ENCODE results near the gene CXCL17.

CXCL17 gene

GRCh38 chr19:42445948-42446347 lies 3.2 kb upstream of the CXCL17 start:
- Histone ChIP-seq H3K79me2 (ENCODE audit: low read length) (no peaks in the 10 kb centered on the region), H3K36me3 (replicated peaks; ENCODE audit: low read depth, low read length) (no peaks in the 10 kb centered on the region), H3K4me3 (ENCODE audit: low read length) (no peak overlapping the region), H3K27ac (ENCODE audit: low read length) (no peak overlapping the region), H3K27me3 (ENCODE audit: low read depth, low read length) (peaks cover 59% of the 10 kb centered on the region), H2AFZ (ENCODE audit: low read depth, low read length) (no peak overlapping the region), H3K9ac (ENCODE audit: low read length) (no peak overlapping the region), H3K4me2 (ENCODE audit: low read length) (no peak overlapping the region), H3K9me3 (ENCODE audit: insufficient read depth, low read length) (no peaks in the 10 kb centered on the region), H3K4me1 (ENCODE audit: low read length) (no peaks in the 10 kb centered on the region), H4K20me1 (ENCODE audit: insufficient read depth, low read length) (no peaks in the 10 kb centered on the region)
- no peak for TF ChIP-seq EZH2phosphoT487 (IDR thresholded peaks at IDR 0.05; ENCODE audit: low read depth)
- TF ChIP-seq, protein P1, sequence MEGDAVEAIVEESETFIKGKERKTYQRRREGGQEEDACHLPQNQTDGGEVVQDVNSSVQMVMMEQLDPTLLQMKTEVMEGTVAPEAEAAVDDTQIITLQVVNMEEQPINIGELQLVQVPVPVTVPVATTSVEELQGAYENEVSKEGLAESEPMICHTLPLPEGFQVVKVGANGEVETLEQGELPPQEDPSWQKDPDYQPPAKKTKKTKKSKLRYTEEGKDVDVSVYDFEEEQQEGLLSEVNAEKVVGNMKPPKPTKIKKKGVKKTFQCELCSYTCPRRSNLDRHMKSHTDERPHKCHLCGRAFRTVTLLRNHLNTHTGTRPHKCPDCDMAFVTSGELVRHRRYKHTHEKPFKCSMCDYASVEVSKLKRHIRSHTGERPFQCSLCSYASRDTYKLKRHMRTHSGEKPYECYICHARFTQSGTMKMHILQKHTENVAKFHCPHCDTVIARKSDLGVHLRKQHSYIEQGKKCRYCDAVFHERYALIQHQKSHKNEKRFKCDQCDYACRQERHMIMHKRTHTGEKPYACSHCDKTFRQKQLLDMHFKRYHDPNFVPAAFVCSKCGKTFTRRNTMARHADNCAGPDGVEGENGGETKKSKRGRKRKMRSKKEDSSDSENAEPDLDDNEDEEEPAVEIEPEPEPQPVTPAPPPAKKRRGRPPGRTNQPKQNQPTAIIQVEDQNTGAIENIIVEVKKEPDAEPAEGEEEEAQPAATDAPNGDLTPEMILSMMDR (IDR thresholded peaks at IDR 0.05; ENCODE audit: low read depth, low read length): no peak

- Histone ChIP-seq H3K27me3 (ENCODE audit: low read depth, low read length) (peaks cover 52% of the 10 kb centered on the region), H3K79me2 (ENCODE audit: low read length) (no peaks in the 10 kb centered on the region), H3K36me3 (replicated peaks; ENCODE audit: low read depth, low read length) (no peaks in the 10 kb centered on the region), H3K9ac (ENCODE audit: low read length) (no peak overlapping the region), H4K20me1 (ENCODE audit: insufficient read depth, low read length) (no peaks in the 10 kb centered on the region), H2AFZ (ENCODE audit: low read depth, low read length) (no peak overlapping the region), H3K4me1 (ENCODE audit: low read length) (no peaks in the 10 kb centered on the region), H3K4me3 (ENCODE audit: low read length) (no peak overlapping the region), H3K4me2 (ENCODE audit: low read length) (no peak overlapping the region), H3K9me3 (ENCODE audit: insufficient read depth, low read length) (no peaks in the 10 kb centered on the region), H3K27ac (ENCODE audit: low read length) (no peak overlapping the region)
- TF ChIP-seq, protein P1 (IDR thresholded peaks at IDR 0.05; ENCODE audit: low read depth, low read length): no peak
- TF ChIP-seq EZH2phosphoT487 (IDR thresholded peaks at IDR 0.05; ENCODE audit: low read depth): no peak
Observed at GRCh38 chr19:42443944-42444398, 1.2 kb upstream of the CXCL17 start.

DNA sequence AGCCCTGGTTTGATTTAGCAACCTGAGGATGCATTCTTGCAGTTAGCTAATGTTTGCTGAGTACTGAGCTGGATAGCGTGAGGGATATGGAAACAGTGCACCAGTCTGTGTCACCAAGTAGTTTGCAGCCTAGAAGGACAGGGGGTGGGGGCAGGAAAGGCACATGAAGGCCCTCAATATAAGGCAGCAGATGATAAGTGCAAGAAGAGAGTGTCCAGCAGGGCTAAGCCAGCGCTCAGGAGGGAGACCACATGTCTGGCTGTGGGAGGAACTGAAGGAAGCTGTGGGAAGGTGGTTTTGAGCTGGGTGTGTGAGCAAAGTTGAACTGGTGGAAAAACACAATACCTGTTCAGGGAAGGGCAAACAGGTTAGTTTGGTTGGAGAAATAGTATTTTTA lies 1.7 kb downstream of the CXCL17 start:
- no peak overlapping the region for H3K9ac ChIP-seq (ENCODE audit: low read length)
- peak overlapping the region; percentile 58; the same call in 1 of the 2 replicates for H3K4me2 ChIP-seq (ENCODE audit: low read length)
- TF ChIP-seq EZH2phosphoT487 (IDR thresholded peaks at IDR 0.05; ENCODE audit: low read depth): no peak
- TF ChIP-seq, protein P1 (IDR thresholded peaks at IDR 0.05; ENCODE audit: low read depth, low read length): no peak

GRCh38 chr19:42440357-42441048 lies 2.2 kb downstream of the CXCL17 start:
- Histone ChIP-seq H3K9me3 (ENCODE audit: insufficient read depth, low read length) (no peaks in the 10 kb centered on the region), H3K4me3 (ENCODE audit: low read length) (peak overlapping the region; percentile 26), H2AFZ (ENCODE audit: low read depth, low read length) (peak overlapping the region; percentile 5; the same call in 1 of the 2 replicates), H4K20me1 (ENCODE audit: insufficient read depth, low read length) (no peaks in the 10 kb centered on the region), H3K79me2 (ENCODE audit: low read length) (no peaks in the 10 kb centered on the region), H3K4me2 (ENCODE audit: low read length) (peak overlapping the region; percentile 58), H3K27me3 (ENCODE audit: low read depth, low read length) (peaks cover 35% of the 10 kb centered on the region), H3K9ac (ENCODE audit: low read length) (0 out of 2 replicates have a peak overlapping the region, but pooled peaks have one; percentile 5), H3K36me3 (replicated peaks; ENCODE audit: low read depth, low read length) (no peaks in the 10 kb centered on the region), H3K27ac (ENCODE audit: low read length) (no peak overlapping the region), H3K4me1 (ENCODE audit: low read length) (no peaks in the 10 kb centered on the region)
- no peak for TF ChIP-seq EZH2phosphoT487 (IDR thresholded peaks at IDR 0.05; ENCODE audit: low read depth)
- TF ChIP-seq, protein P1 (IDR thresholded peaks at IDR 0.05; ENCODE audit: low read depth, low read length): peak; percentile 99

More for the DNA sequence above, 1.7 kb downstream of the CXCL17 start:
- Histone ChIP-seq H4K20me1 (ENCODE audit: insufficient read depth, low read length) (no peaks in the 10 kb centered on the region), H3K9me3 (ENCODE audit: insufficient read depth, low read length) (no peaks in the 10 kb centered on the region), H3K36me3 (replicated peaks; ENCODE audit: low read depth, low read length) (no peaks in the 10 kb centered on the region), H3K4me3 (ENCODE audit: low read length) (no peak overlapping the region), H3K79me2 (ENCODE audit: low read length) (no peaks in the 10 kb centered on the region), H3K27ac (ENCODE audit: low read length) (no peak overlapping the region), H3K27me3 (ENCODE audit: low read depth, low read length) (peaks cover 41% of the 10 kb centered on the region), H2AFZ (ENCODE audit: low read depth, low read length) (no peak overlapping the region), H3K4me1 (ENCODE audit: low read length) (no peaks in the 10 kb centered on the region)
